GM23338 (cell line): ENCODE results near the gene SEC14L6.
"Not testable (repeated sequence)": the region's sequence is repeated elsewhere in the genome, so short reads cannot be mapped to it uniquely, and the experiment has no call there.

Experiments used
- ETS1 ChIP-seq: IDR thresholded peaks from 2 replicates; pipeline ENCODE4 v1.6.1; 2016; ENCODE audit warnings: antibody characterized with exemption
- EZH2phosphoT487 ChIP-seq: fragments of 200-600 bp; sonication (generic); IDR thresholded peaks from one replicate; pipeline ENCODE4 v1.8.1; 2018; ENCODE audit warnings: antibody characterized with exemption; ENCODE audit not compliant: unreplicated experiment
- JUNB ChIP-seq: IDR thresholded peaks from one replicate; pipeline ENCODE4 v1.6.1; 2016; ENCODE audit warnings: antibody characterized with exemption; ENCODE audit not compliant: unreplicated experiment
- POLR2AphosphoS5 ChIP-seq: IDR thresholded peaks from 2 replicates; pipeline ENCODE4 v1.6.1; 2016; ENCODE audit warnings: antibody characterized with exemption, low read depth
- REST ChIP-seq: IDR thresholded peaks from one replicate; pipeline ENCODE4 v1.6.1; 2018; ENCODE audit warnings: antibody characterized with exemption; ENCODE audit not compliant: unreplicated experiment
- TF ChIP-seq, protein P1 (sequence below), 2 experiments: fragments of 200-600 bp in 1 of 2; sonication (generic) in 1 of 2; conservative IDR thresholded peaks; 2 replicates each; pipeline versions ENCODE4 v1.5.1 to v1.6.1; 2016 to 2017; ENCODE audit warnings: antibody characterized with exemption in 2 of 2, low read depth in 2 of 2, mild to moderate bottlenecking in 2 of 2, moderate library complexity in 1 of 2

GRCh38 chr22:30567277-30567676 lies 20.7 kb upstream of the SEC14L6 start:
- TF ChIP-seq POLR2AphosphoS5, ETS1, REST, JUNB, EZH2phosphoT487: not testable (repeated sequence)
- TF ChIP-seq, protein P1, sequence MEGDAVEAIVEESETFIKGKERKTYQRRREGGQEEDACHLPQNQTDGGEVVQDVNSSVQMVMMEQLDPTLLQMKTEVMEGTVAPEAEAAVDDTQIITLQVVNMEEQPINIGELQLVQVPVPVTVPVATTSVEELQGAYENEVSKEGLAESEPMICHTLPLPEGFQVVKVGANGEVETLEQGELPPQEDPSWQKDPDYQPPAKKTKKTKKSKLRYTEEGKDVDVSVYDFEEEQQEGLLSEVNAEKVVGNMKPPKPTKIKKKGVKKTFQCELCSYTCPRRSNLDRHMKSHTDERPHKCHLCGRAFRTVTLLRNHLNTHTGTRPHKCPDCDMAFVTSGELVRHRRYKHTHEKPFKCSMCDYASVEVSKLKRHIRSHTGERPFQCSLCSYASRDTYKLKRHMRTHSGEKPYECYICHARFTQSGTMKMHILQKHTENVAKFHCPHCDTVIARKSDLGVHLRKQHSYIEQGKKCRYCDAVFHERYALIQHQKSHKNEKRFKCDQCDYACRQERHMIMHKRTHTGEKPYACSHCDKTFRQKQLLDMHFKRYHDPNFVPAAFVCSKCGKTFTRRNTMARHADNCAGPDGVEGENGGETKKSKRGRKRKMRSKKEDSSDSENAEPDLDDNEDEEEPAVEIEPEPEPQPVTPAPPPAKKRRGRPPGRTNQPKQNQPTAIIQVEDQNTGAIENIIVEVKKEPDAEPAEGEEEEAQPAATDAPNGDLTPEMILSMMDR (conservative IDR thresholded peaks at IDR 0.05; ENCODE audit: low read depth in 2 of 2), result not testable (repeated sequence)
